ENCODE data around the gene SLX9. TPM values are rescaled to one million over a fixed set of nuclear protein-coding genes. Genes with fewer than 3 reads are reported as not detected.

SLX9 gene
- total and polyA plus RNA-seq, 2 donors (not counting 3 experiments of a cell fraction or from before 2014, with no cell fraction given): 27.0 to 50.6 TPM

- Histone ChIP-seq H3K9me3 (replicated peaks; ENCODE audit: control insufficient read depth, insufficient read depth, low read length) (no peaks in the 10 kb centered on the region), H3K36me3 (ENCODE audit: control insufficient read depth in 2 of 2, extremely low read depth in 1 of 2, insufficient read depth in 2 of 2, low read length in 2 of 2) (no peaks in the 10 kb centered on the region), H3K27me3 (ENCODE audit: control insufficient read depth in 2 of 2, insufficient read depth in 2 of 2, low read length in 2 of 2) (no peaks in the 10 kb centered on the region), H3K79me2 (ENCODE audit: control insufficient read depth, insufficient read depth, low read length) (no peaks in the 10 kb centered on the region), H3K4me3 (replicated peaks in 1 of 3; ENCODE audit: insufficient read depth in 1 of 3, low read depth in 1 of 3, low read length in 3 of 3) (peak overlapping the region in 2 of 3 experiments; percentile 23 to 30), H3K9ac (replicated peaks; ENCODE audit: extremely low read depth, insufficient read depth, low read length) (peak overlapping the region; percentile 41), H3K9me1 (replicated peaks; ENCODE audit: control insufficient read depth, extremely low read depth, insufficient read depth, low read length) (no peaks in the 10 kb centered on the region), H3K4me2 (ENCODE audit: insufficient read depth, low read length) (peak overlapping the region; percentile 33), H2AFZ (ENCODE audit: low read depth, low read length) (peak overlapping the region; percentile 77), H3K27ac (ENCODE audit: insufficient read depth, low read depth, low read length) (no peak overlapping the region), H4K20me1 (replicated peaks; ENCODE audit: control insufficient read depth, extremely low read depth, insufficient read depth, low read length) (no peaks in the 10 kb centered on the region), H3K4me1 (ENCODE audit: control insufficient read depth, extremely low read depth, insufficient read depth, low read length) (peaks cover 10% of the 10 kb centered on the region)
- BruUV-seq (replicated peaks): TSS peak; percentile 9
- dilution Hi-C loops (cut with MboI; ENCODE audit: extremely low pct_ligation_motif_present, low sequenced_read_pairs) (no loop called here), intact Hi-C loops (cut with micrococcal nuclease) (no loop called here)
- TF ChIP-seq, protein P1, sequence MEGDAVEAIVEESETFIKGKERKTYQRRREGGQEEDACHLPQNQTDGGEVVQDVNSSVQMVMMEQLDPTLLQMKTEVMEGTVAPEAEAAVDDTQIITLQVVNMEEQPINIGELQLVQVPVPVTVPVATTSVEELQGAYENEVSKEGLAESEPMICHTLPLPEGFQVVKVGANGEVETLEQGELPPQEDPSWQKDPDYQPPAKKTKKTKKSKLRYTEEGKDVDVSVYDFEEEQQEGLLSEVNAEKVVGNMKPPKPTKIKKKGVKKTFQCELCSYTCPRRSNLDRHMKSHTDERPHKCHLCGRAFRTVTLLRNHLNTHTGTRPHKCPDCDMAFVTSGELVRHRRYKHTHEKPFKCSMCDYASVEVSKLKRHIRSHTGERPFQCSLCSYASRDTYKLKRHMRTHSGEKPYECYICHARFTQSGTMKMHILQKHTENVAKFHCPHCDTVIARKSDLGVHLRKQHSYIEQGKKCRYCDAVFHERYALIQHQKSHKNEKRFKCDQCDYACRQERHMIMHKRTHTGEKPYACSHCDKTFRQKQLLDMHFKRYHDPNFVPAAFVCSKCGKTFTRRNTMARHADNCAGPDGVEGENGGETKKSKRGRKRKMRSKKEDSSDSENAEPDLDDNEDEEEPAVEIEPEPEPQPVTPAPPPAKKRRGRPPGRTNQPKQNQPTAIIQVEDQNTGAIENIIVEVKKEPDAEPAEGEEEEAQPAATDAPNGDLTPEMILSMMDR (IDR thresholded peaks at IDR 0.05; ENCODE audit: extremely low read depth in 1 of 2, insufficient read depth in 1 of 2, low read depth in 1 of 2, low read length in 2 of 2): no peak
- TF ChIP-seq GATA2 (IDR thresholded peaks at IDR 0.05; ENCODE audit: insufficient read depth, insufficient read length, low read depth, low read length) (no peak), MYC (IDR thresholded peaks at IDR 0.05; ENCODE audit: low read depth, low read length) (no peak), FOS (IDR thresholded peaks at IDR 0.05; ENCODE audit: borderline replicate concordance, insufficient read depth, low read length) (no peak), POLR2AphosphoS5 (IDR thresholded peaks at IDR 0.05; ENCODE audit: insufficient read depth, low read depth, low read length) (no peak), EZH2 (IDR thresholded peaks at IDR 0.05; ENCODE audit: borderline replicate concordance, low read depth, low read length, severe bottlenecking) (no peak), POLR2A (IDR thresholded peaks at IDR 0.05; ENCODE audit: low read depth, low read length) (no peak), JUN (IDR thresholded peaks at IDR 0.05; ENCODE audit: borderline replicate concordance, insufficient read depth, insufficient read length, low read depth) (no peak)
- TF ChIP-seq, protein P2, sequence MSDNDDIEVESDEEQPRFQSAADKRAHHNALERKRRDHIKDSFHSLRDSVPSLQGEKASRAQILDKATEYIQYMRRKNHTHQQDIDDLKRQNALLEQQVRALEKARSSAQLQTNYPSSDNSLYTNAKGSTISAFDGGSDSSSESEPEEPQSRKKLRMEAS (IDR thresholded peaks at IDR 0.05; ENCODE audit: insufficient read depth, insufficient read length): no peak
- CTCF ChIA-PET: no interaction called here
- FAIRE-seq (peak; percentile 37), DNase-seq (ENCODE audit: low read depth, low spot score) (no peak)
- POLR2A ChIA-PET: no interaction called here
These were observed 78.6 kb downstream of the SLX9 start for GRCh38 chr21:45018131-45019075.

All from endothelial cell of umbilical vein (primary cell).